GM12874 (cell line): ENCODE results near the gene VAV2.

ENCODE experiments used
- TF ChIP-seq, protein P1 (sequence below): IDR thresholded peaks from 2 replicates; pipeline ENCODE4 v1.5.1; 2011; ENCODE audit warnings: low read depth, mild to moderate bottlenecking, control low read depth, low read length, moderate library complexity; ENCODE audit not compliant: insufficient read depth

VAV2 gene

DNA sequence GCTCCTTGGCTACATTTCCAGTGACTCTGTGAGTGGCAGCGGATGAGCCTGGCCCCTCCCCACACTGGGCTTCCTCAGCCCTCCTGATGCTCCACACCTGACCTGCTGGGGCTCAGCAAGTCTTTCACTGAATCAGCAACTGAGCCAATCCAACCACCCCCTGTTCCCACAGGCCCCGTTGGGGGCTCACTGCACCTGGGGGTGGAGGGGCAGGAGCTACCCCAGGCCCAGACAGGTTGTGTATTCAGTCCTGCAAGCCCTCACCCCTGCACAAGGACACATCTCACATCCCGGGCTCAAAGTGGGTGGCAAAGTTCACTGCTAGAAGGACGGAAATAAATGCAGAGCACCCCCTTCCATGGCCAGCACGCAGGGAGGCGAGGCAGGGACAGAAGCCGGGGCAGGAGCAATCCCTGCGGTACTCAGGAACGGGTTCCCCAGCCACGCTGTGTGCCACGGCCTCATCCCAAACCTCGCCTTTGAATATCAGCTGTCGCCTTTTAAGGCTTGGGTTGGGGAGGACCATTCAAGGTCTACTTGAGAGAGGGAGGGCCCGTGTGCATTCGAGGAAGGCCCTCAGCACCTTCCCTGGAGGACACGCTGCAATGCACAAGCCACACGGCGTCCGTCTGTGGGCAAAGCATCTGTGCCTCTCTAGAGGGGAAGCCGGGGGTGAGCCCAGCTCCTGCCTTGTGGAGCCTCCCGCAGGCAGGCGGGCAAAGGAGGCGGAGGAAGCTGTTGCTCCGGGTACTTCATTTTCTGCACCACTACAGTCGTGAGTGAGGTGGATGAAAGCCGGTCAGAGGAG, 179.0 kb downstream of the VAV2 start:
- TF ChIP-seq, protein P1, sequence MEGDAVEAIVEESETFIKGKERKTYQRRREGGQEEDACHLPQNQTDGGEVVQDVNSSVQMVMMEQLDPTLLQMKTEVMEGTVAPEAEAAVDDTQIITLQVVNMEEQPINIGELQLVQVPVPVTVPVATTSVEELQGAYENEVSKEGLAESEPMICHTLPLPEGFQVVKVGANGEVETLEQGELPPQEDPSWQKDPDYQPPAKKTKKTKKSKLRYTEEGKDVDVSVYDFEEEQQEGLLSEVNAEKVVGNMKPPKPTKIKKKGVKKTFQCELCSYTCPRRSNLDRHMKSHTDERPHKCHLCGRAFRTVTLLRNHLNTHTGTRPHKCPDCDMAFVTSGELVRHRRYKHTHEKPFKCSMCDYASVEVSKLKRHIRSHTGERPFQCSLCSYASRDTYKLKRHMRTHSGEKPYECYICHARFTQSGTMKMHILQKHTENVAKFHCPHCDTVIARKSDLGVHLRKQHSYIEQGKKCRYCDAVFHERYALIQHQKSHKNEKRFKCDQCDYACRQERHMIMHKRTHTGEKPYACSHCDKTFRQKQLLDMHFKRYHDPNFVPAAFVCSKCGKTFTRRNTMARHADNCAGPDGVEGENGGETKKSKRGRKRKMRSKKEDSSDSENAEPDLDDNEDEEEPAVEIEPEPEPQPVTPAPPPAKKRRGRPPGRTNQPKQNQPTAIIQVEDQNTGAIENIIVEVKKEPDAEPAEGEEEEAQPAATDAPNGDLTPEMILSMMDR, result no peak

DNA sequence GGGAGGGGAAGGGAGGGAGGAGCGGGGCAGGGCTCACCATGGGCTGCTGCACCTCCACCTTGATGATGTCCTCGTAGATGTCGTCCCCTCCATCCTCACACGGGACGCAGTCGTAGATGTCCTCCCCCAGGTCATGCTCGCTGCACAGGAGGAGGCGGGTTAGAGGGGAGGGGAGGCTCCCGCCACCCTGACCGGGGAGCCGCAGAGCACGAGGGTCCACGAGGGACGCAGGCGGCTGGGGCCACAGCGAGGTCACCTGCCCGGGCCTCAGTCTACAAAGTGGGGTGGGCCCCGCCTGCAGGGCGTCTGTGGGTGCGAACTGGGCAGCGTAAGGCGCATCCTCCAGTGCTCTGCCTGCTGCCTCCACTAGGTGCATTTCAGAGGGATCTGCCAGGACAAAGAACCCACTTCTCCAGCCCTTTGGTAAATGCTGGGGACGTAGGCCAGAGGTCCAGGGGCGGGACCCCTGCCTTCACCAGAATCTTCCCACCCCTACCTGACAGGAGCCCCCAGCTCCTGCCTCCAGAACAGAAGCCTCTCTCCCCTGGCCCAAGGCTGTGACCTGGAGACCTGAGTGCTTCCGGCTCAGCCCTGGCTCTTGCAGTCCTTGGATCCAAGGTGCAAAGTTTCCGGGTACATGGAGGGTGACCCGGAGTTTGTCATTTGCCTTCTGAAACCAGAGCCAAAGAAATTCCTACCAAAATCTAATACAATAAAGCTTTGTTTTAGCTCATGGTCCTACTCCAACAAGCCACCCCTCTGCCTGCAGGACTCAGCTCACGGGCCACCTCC, 179.9 kb downstream of the VAV2 start:
- TF ChIP-seq, protein P1, result no peak

DNA sequence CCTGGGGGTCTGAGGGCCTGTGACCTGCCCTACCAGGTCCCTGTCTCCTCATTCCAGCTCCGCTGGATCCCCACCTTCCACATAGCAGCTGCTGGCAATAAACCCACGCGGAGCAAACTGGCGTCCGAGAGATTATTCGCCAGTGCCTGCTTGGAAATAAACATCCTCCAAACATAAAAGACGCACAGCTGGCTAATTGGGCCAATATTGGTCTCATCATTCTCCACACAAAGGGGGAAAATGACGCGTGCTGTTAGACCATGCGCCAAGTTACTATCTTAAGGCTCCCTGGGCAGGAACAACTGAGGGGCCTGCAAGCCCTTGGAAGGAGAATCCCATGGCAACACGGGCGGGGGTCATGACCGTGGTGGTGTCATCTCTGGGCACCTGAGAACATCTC, 180.7 kb downstream of the VAV2 start:
- TF ChIP-seq, protein P1, result no peak

DNA sequence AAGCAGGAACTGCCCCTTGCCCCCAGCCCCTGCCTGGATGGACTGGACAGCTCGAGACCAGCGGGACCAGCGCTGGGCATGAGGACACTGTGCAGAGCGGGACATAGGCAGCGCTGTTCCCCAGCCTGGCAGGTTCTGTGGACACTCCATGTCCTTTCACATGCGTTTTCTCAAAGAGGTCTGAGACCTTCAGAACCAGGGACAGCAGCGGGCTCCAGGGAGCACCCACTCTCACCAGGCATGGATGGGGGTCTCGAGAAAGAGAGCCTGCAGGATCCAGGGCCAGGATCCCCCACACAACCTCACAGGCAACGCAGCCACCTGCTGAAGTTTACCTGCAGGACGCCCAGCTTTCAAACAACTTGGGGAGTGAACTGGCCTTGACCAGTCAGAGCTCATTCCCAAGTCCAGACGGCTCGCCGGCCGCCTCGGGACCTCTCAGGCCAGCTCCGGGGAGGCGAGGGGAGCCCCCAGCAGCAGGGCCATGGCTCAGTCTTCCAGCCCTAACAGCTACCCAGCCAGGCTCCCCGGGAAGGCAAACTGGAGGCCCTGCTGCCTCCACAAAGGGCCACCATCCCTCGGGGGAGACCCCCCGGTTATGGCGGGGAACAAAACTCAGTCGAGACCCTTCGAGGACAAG, 181.4 kb downstream of the VAV2 start:
- TF ChIP-seq, protein P1, result no peak

DNA sequence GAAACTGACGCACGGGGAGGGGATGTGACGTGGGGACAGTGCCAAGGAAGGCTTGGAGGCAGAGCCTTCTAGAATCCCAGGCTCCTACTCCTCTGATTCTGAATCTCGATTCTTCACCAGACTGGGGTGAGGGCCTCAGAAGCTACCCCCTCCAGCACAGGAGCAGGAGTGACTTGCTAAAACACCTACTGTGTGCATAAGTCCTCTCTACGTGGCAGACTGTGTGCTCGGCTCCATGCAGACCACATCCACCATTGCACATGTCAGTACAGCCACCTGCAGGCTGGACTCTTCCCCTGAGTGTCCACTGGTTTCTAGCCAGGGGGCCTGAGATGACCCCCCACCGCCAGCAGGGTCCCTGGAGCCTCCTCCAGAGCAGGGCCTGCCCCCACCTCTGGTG, 182.8 kb downstream of the VAV2 start:
- TF ChIP-seq, protein P1, result no peak

DNA sequence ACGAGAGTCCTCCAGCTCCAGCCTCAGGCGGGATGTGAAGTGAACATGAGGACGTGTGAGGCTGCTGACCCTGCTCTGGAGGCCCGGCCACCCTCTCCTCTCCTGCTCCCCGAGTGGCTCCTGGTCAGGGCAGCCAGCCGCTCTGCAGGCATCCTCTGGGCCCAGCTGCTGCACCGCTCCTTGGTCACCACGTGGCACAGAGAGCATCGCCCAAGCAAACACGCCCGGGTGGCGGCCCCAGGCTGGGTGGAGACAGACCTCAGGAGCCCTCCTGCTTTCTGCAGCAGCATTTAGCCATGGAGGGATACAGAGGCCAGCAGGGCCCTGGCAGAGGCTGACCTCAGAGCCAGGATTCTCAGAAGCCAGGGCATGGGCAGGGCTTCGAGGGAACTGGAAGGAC, 184.3 kb downstream of the VAV2 start:
- TF ChIP-seq, protein P1, result no peak

DNA sequence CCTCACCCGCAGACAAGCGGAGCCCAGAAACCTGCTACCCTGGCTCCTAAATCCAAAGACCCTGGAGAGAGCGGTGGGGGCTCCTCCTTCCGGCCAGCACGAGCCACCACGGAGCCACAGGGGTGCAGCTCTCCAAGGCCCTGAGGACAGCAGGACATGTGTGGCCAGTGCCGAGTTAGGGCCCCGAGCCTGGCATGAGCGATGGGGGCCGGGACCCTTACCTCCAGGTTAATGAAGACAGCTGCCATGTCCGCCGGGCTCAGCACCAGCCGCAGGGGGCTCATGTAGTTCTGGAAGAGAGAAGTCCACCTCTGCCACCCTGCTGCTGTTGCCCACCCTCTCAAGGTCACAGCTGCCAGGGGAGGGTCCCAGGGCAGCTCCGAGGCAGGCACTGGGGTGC, 185.1 kb downstream of the VAV2 start:
- TF ChIP-seq, protein P1, result no peak
